CD4-positive, alpha-beta memory T cell (primary cell): ENCODE measurements around the gene PMM2. TPM values are rescaled to one million over a fixed set of nuclear protein-coding genes. Genes with fewer than 3 reads are reported as not detected.
A peak's percentile ranks its signal among the peaks of the same experiment; 100 is the strongest.

Source experiments
- CTCF ChIA-PET: fragments of 350-600 bp; sonication (Branson Sonifier 250); formaldehyde crosslinking; loops from one replicate; lab custom pipeline; 2021; ENCODE audit warnings: inconsistent platforms; ENCODE audit not compliant: partially characterized antibody; lab: Charles Lee
- POLR2A ChIA-PET: fragments of 350-600 bp; sonication (Branson Sonifier 250); formaldehyde crosslinking; loops from one replicate; lab custom pipeline; 2021; ENCODE audit not compliant: partially characterized antibody; lab: Charles Lee
- DNase-seq, 5 donors: peaks; one replicate each; pipeline versions ENCODE4 v3.0.0 to v3.0.0-alpha.2; 2020 to 2022; ENCODE audit warnings: mixed read lengths in 1 of 5
- H3K27ac ChIP-seq: one replicate; pipeline ENCODE4 v1.7.0; 2013; ENCODE audit warnings: low read depth, low read length
- H3K27me3 ChIP-seq: 2 replicates; pipeline ENCODE4 v1.7.0; 2013; ENCODE audit warnings: mild to moderate bottlenecking, low read length, moderate library complexity; ENCODE audit not compliant: insufficient read depth
- H3K36me3 ChIP-seq: 2 replicates; pipeline ENCODE4 v1.7.0; 2013; ENCODE audit warnings: mild to moderate bottlenecking, low read length, moderate library complexity; ENCODE audit not compliant: insufficient read depth
- H3K4me1 ChIP-seq: 2 replicates; pipeline ENCODE4 v1.7.0; 2013; ENCODE audit warnings: mild to moderate bottlenecking, low read length, moderate library complexity; ENCODE audit not compliant: insufficient read depth
- H3K4me3 ChIP-seq, 2 donors: one replicate each; pipeline ENCODE4 v1.7.0; 2013; ENCODE audit warnings: low read length in 2 of 2, mild to moderate bottlenecking in 1 of 2
- H3K9me3 ChIP-seq, 2 donors: one replicate each; pipeline ENCODE4 v1.7.0; 2013; ENCODE audit warnings: low read length in 2 of 2, control low read depth in 1 of 2; ENCODE audit not compliant: control insufficient read depth in 1 of 2
- H3K27ac Mint-ChIP-seq, 7 donors: one replicate each; pipeline ENCODE4 v1.8.0; 2020 to 2021; ENCODE audit warnings: mixed read lengths in 7 of 7, mild to moderate bottlenecking in 6 of 7, inconsistent platforms in 3 of 7, moderate library complexity in 3 of 7
- H3K27me3 Mint-ChIP-seq, 2 donors: one replicate each; pipeline ENCODE4 v1.8.0; 2020 to 2021; ENCODE audit warnings: mixed read lengths in 2 of 2
- H3K36me3 Mint-ChIP-seq, 2 donors: one replicate each; pipeline ENCODE4 v1.8.0; 2020 to 2021; ENCODE audit warnings: mixed read lengths in 2 of 2, inconsistent platforms in 1 of 2, mild to moderate bottlenecking in 1 of 2
- H3K4me1 Mint-ChIP-seq, 4 donors: one replicate each; pipeline ENCODE4 v1.8.0; 2020 to 2021; ENCODE audit warnings: mixed read lengths in 4 of 4, mild to moderate bottlenecking in 1 of 4
- H3K4me3 Mint-ChIP-seq, 8 donors: one replicate each; pipeline ENCODE4 v1.8.0; 2020 to 2021; ENCODE audit warnings: mixed read lengths in 8 of 8, mild to moderate bottlenecking in 7 of 8, moderate library complexity in 6 of 8, inconsistent platforms in 3 of 8
- H3K9me3 Mint-ChIP-seq, 8 donors: one replicate each; pipeline ENCODE4 v1.8.0; 2020 to 2021; ENCODE audit warnings: mixed read lengths in 8 of 8, mild to moderate bottlenecking in 5 of 8, inconsistent platforms in 3 of 8, moderate library complexity in 1 of 8
- intact Hi-C: fragments of 100-400 bp; cut with micrococcal nuclease; formaldehyde crosslinking; loops from one replicate; pipeline ENCODE4 v1.15.1; 2023
- polyA plus RNA-seq, 2 donors: library from polyadenylated mRNA; unstranded; fragments of 300-500 nt; fragmentation: Illumina TruSeq; gene quantifications; one replicate each; pipeline ENCODE4 v1.2.3, GENCODE V29; 2021
- total RNA-seq, 2 experiments: library from RNA; stranded (reverse); gene quantifications; one replicate each; pipeline ENCODE4 v1.2.3, GENCODE V29; 2021

Gene PMM2
- total and polyA plus RNA-seq, 4 experiments from 2014 or later: 21.2 to 61.7 (median 43.4) TPM

- no peak for DNase-seq
- peaks cover 0 to 6% of the 10 kb centered on the region in 2 donors for H3K36me3 Mint-ChIP-seq
- intact Hi-C loops: loop anchor here (5.0 kb wide), 1 partner anchor 50 kb away; no protein-coding TSS in a partner anchor
- peak overlapping the region; percentile 93 to 97 (median 94) for H3K4me3 Mint-ChIP-seq
- Histone ChIP-seq H3K9me3 (no peaks in the 10 kb centered on the region), H3K27ac (no peak overlapping the region), H3K4me1 (peaks cover 60% of the 10 kb centered on the region), H3K27me3 (no peaks in the 10 kb centered on the region), H3K4me3 (peak overlapping the region; percentile 54 to 81), H3K36me3 (no peaks in the 10 kb centered on the region)
- H3K4me1 Mint-ChIP-seq: peaks cover 32 to 66% (median 51%) of the 10 kb centered on the region in 4 donors
- peaks cover 0 to 2% (median 0%) of the 10 kb centered on the region in 8 donors for H3K9me3 Mint-ChIP-seq
- ChIA-PET POLR2A (interaction anchor here (0.8 to 1.0 kb wide), 2 partner anchors 13 to 224 kb away, joined by 3 read pairs; partner anchors contain the start of gene HAPSTR1), CTCF (interaction anchor here (0.6 to 4.7 kb wide), 2 partner anchors 13 to 14 kb away, joined by 4 to 57 read pairs; partner anchors contain the start of gene LITAFD)
- H3K27me3 Mint-ChIP-seq: no peaks in the 10 kb centered on the region
- peak overlapping the region in 6 of 7 donors; percentile 85 to 97 (median 91) for H3K27ac Mint-ChIP-seq
Observed at GRCh38 chr16:8866884-8867215, 69.2 kb downstream of the PMM2 start.

- intact Hi-C loops: loop anchor here (5.0 kb wide), 1 partner anchor 50 kb away; no protein-coding TSS in a partner anchor
- H3K27me3 Mint-ChIP-seq: no peaks in the 10 kb centered on the region
- H3K4me3 ChIP-seq: peak overlapping the region; percentile 54 to 81
- POLR2A ChIA-PET: interaction anchor here (0.6 to 2.3 kb wide), 9 partner anchors 13 to 224 kb away, joined by 3 to 36 read pairs (median 16); partner anchors contain the start of genes ABAT, HAPSTR1, PMM2 and TMEM186
- peaks cover 0 to 2% (median 0%) of the 10 kb centered on the region in 8 donors for H3K9me3 Mint-ChIP-seq
- H3K27me3 ChIP-seq: no peaks in the 10 kb centered on the region
- H3K4me1 ChIP-seq: peaks cover 58% of the 10 kb centered on the region
- no peaks in the 10 kb centered on the region for H3K36me3 ChIP-seq
- peaks cover 0 to 6% of the 10 kb centered on the region in 2 donors for H3K36me3 Mint-ChIP-seq
- H3K4me1 Mint-ChIP-seq: peaks cover 28 to 62% (median 47%) of the 10 kb centered on the region in 4 donors
- H3K27ac ChIP-seq: peak overlapping the region; percentile 54
- DNase-seq: peak in 4 of 5 donors; percentile 18 to 35 (median 28)
- H3K4me3 Mint-ChIP-seq: peak overlapping the region; percentile 93 to 97 (median 94)
- peak overlapping the region; percentile 85 to 97 (median 92) for H3K27ac Mint-ChIP-seq
- CTCF ChIA-PET: interaction anchor here (4.7 kb wide), 1 partner anchor 13 kb away, joined by 57 read pairs; the partner anchor contains the start of gene LITAFD
- no peaks in the 10 kb centered on the region for H3K9me3 ChIP-seq
Observed at GRCh38 chr16:8867216-8867931, 69.7 kb downstream of the PMM2 start.

- peaks cover 25 to 57% (median 45%) of the 10 kb centered on the region in 4 donors for H3K4me1 Mint-ChIP-seq
Observed at GRCh38 chr16:8867932-8868415, 70.3 kb downstream of the PMM2 start.

GRCh38 chr16:8868416-8869211, 71.0 kb downstream of the PMM2 start, which contains the start of gene CARHSP1:
TSS of gene CARHSP1 (minus strand) at chr16:8869006. CDS start at chr16:8859328, 9,678 bp downstream.
- peak within 1 kb of the TSS; percentile 85 to 97 (median 93) for H3K27ac Mint-ChIP-seq
- Histone ChIP-seq H3K36me3 (no peaks in the 10 kb centered on the region), H3K4me1 (peaks cover 54% of the 10 kb centered on the region), H3K4me3 (peak within 1 kb of the TSS; percentile 54 to 81), H3K27me3 (no peaks in the 10 kb centered on the region), H3K27ac (peak within 1 kb of the TSS; percentile 54), H3K9me3 (no peaks in the 10 kb centered on the region)
- peak; percentile 71 to 80 (median 77) for DNase-seq
- peaks cover 0 to 2% (median 0%) of the 10 kb centered on the region in 8 donors for H3K9me3 Mint-ChIP-seq
- peaks cover 0 to 6% of the 10 kb centered on the region in 2 donors for H3K36me3 Mint-ChIP-seq
- H3K27me3 Mint-ChIP-seq: no peaks in the 10 kb centered on the region
- ChIA-PET POLR2A (interaction anchor here (0.6 to 2.3 kb wide), 19 partner anchors 9 to 270 kb away, joined by 3 to 36 read pairs (median 6); partner anchors contain the start of genes ABAT, HAPSTR1, PMM2 and TMEM186), CTCF (interaction anchor here (0.6 to 4.7 kb wide), 9 partner anchors 12 to 194 kb away, joined by 3 to 57 read pairs (median 3); partner anchors contain the start of genes ABAT and LITAFD)
- intact Hi-C loops: loop anchor here (1.0 to 5.0 kb wide), 7 partner anchors 51 to 1876 kb away; partner anchors contain the start of genes ABAT, HAPSTR1, METTL22 and PMM2
- H3K4me3 Mint-ChIP-seq: peak within 1 kb of the TSS; percentile 93 to 97 (median 94)
- H3K4me1 Mint-ChIP-seq: peaks cover 25 to 57% (median 45%) of the 10 kb centered on the region in 4 donors

More at GRCh38 chr16:8867932-8868415, 70.3 kb downstream of the PMM2 start:
- H3K36me3 ChIP-seq: no peaks in the 10 kb centered on the region
- peaks cover 54% of the 10 kb centered on the region for H3K4me1 ChIP-seq
- peak overlapping the region; percentile 85 to 97 (median 92) for H3K27ac Mint-ChIP-seq
- ChIA-PET CTCF (interaction anchor here (0.8 to 4.7 kb wide), 5 partner anchors 13 to 194 kb away, joined by 3 to 57 read pairs (median 4); partner anchors contain the start of genes ABAT and LITAFD), POLR2A (interaction anchor here (0.6 to 2.3 kb wide), 16 partner anchors 10 to 224 kb away, joined by 3 to 36 read pairs (median 8); partner anchors contain the start of genes ABAT, HAPSTR1, PMM2 and TMEM186)
- H3K9me3 ChIP-seq: no peaks in the 10 kb centered on the region
- H3K4me3 ChIP-seq: peak overlapping the region; percentile 54 to 81
- peaks cover 0 to 6% of the 10 kb centered on the region in 2 donors for H3K36me3 Mint-ChIP-seq
- H3K27me3 Mint-ChIP-seq: no peaks in the 10 kb centered on the region
- H3K9me3 Mint-ChIP-seq: peaks cover 0 to 2% (median 0%) of the 10 kb centered on the region in 8 donors
- DNase-seq: peak in 4 of 5 donors; percentile 61 to 72 (median 68)
- peak overlapping the region; percentile 54 for H3K27ac ChIP-seq
- H3K27me3 ChIP-seq: no peaks in the 10 kb centered on the region
- intact Hi-C loops: loop anchor here (1.0 to 5.0 kb wide), 7 partner anchors 51 to 1877 kb away; partner anchors contain the start of genes ABAT, HAPSTR1, METTL22 and PMM2
- peak overlapping the region; percentile 93 to 97 (median 94) for H3K4me3 Mint-ChIP-seq

GRCh38 chr16:8869212-8869987, 71.8 kb downstream of the PMM2 start:
- Mint-ChIP-seq H3K9me3 (peaks cover 0 to 2% (median 0%) of the 10 kb centered on the region in 8 donors), H3K4me1 (peaks cover 22 to 50% (median 40%) of the 10 kb centered on the region in 4 donors), H3K4me3 (peak overlapping the region; percentile 71 to 90 (median 84)), H3K36me3 (peaks cover 0 to 6% of the 10 kb centered on the region in 2 donors), H3K27me3 (no peaks in the 10 kb centered on the region), H3K27ac (peak overlapping the region; percentile 3 to 94 (median 85))
- H3K4me1 ChIP-seq: peaks cover 50% of the 10 kb centered on the region
- H3K36me3 ChIP-seq: no peaks in the 10 kb centered on the region
- H3K9me3 ChIP-seq: no peaks in the 10 kb centered on the region
- peak in 1 of 5 donors; percentile 61 for DNase-seq
- CTCF ChIA-PET: interaction anchor here (0.6 to 4.7 kb wide), 6 partner anchors 11 to 195 kb away, joined by 3 to 57 read pairs (median 4); partner anchors contain the start of genes ABAT and LITAFD
- no peak overlapping the region for H3K4me3 ChIP-seq
- POLR2A ChIA-PET: interaction anchor here (0.7 to 2.3 kb wide), 17 partner anchors 9 to 269 kb away, joined by 3 to 36 read pairs (median 7); partner anchors contain the start of genes ABAT, HAPSTR1, PMM2 and TMEM186
- intact Hi-C loops: loop anchor here (2.0 to 5.0 kb wide), 4 partner anchors 52 to 1875 kb away; partner anchors contain the start of genes ABAT and USP7
- no peaks in the 10 kb centered on the region for H3K27me3 ChIP-seq
- peak overlapping the region; percentile 30 for H3K27ac ChIP-seq
